ENCODE data around the gene ERCC5. TPM values are rescaled to one million over a fixed set of nuclear protein-coding genes. Genes with fewer than 3 reads are reported as not detected.
A peak's percentile ranks its signal among the peaks of the same experiment; 100 is the strongest.

The ERCC5 gene
- total RNA-seq, 1 donor from 2014 or later = 55.8 TPM

DNA sequence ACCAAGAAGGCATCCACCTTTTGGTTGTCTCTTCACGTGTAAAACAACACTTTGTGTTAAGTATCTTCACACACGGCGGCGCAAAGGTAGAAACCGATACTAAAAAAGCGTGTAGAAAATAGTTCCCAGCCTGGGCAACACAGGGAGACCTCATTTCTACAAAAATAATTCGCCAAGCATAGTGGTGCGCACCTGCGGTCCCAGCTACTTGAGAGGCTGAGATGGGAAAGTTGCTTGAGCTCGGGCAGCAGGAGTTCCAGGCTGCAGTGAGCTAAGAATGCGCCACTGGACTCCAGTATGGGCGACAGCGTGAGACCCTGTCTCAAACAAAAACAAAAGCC lies 573 bp upstream of the ERCC5 start:
- no peak for DNase-seq

DNA sequence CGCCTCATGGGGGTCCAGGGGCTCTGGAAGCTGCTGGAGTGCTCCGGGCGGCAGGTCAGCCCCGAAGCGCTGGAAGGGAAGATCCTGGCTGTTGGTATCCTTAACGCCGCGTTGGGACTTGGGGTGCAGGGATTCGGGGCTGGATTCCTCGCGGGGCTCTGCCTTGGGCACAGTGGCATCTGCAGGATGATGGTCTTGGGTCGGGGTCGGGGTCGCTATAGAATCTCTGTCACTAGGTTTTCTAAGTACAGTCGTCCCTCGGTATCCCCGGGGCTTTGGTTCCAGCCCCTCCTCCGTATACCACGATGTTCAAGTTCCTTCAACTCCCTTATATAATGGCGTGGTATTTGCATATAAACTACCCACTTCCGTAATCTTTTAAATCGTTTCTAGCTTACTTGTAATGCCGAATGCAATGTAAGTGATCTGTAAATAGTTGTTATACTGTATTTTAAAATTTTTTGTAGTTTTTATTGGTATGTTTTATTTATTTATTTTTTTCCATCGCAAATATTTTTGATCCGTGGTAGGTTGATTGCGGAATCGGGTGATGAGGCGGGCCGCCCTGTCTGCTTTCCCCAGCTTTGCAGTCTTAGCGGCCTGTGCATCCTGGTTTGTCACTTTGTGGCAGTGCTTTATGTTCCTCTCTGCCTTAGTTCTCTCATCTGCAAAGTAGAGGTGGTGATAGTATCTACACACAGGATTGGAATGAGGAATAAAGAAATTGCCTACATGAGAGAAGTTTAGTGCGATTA lies 606 bp downstream of the ERCC5 start:
- peak; percentile 46 for DNase-seq

DNA sequence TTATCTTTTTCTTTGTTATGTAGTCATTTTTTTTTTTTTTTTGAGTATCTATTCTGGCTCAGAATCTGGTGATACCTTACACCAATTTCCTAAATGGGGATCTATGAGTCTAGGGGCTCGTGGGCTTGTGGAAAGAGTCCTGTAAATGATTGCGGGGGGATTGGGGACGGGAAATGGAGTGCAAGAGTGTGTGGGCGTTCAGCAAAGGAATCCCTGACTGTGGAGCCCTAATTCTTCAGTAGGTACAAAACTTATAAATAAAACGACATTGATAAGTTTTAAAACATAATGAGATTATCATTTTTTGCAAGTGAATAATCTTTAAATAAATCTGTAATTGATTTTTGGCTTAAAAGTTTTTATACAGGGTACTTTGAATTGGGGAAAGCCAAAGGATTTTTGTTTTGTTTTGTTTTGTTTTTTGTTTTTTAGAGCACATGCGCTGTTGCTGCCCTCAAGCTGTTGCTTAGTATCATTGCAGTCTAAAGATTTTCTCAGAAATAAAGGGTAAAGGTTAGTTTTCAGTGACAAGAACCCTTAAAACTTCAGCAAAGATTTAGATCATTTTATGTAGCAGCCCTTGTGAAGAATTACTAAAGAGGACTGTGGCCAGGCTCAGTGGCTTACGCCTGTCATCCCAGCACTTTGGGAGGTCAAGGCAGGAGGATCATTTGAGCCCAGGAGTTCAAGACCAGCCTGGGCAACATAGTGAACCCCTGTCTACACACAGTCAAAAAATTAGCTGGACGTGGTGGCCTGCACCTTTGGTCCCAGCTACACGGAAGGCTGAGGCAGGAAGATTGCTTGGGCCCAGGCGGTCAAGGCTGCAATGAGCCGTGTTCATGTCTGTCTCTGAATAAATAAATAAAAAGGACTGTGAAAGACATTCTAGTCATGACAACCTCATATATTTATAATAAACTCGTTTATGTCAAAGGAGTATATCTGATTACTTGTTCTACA lies 1.7 kb downstream of the ERCC5 start:
- DNase-seq = peak; percentile 41

DNA sequence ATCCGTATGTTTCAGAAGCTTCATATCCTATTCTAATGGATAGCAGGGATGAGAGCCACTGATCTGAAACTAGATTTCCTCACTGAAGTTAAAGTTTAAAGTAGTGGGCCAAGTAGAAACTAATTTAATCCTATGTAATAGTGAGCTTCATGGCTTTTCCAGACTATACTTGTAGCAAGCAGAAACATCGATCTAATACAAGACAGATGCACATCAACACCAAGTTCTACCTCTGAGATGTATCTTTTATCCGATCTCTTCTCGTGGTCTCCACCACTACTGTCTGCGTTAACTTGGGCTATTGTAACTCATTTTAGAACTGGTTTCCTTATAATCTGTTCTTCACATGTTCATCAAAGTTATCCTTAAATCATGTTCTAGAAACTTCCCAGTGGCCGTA lies 3.1 kb downstream of the ERCC5 start:
- DNase-seq = no peak

DNA sequence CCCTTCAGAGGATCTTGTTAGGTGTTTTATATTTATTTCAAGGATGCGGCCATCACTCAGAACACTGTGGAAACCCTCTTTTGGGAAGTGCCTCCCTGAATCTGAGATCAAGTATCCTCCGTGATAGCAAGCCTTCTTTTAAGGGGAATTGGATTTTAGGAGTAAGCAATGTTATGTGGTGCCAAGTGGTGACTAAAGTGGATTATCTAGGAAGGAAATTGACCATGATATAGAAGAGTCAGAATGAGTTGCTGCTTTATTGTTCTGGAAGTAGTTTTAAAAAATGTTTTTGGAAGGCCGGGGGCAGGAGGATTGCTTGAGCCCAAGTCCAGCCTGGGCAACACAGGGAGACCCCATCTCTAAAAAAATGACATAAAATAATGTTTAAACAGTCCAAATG lies 6.7 kb downstream of the ERCC5 start:
- DNase-seq = no peak

DNA sequence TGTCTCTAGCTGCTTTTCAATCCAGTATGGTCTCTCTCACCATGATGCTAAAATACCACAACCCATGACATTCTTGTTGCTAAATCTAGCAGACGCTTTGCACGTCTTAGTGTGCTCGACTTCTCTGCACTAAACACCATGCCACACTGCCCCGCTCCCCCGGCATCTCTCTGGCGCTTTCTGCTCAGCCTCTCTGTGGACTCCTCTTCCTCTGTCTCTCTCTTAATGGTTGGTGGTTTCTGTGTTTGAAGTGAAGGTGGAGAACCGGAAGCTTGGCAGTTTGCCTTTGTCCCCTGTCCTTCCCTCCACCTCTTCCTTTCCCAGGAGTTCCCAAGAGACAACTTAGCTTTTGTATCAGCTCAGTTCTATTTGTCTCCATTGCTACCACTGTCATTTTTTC lies 8.8 kb downstream of the ERCC5 start:
- no peak for DNase-seq

DNA sequence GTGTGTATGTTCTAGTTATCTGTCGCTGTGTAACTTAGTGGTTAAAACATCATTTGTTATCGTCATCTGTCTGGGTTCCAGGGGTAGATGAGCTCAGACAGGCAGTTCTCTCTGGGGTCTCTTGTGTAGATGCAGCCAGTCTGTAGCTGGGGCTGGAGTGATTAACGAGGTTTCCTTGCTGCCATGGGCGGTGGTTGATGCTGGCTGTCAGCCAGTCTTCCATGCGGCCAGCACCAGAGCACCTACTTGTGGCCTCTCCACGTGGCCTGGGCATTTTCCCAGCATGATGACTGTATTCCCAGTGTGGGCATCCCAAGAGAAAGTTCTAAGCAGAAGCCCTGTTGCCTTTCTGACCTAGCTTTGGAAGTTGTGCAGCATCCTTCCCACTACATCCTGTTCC lies 10.7 kb downstream of the ERCC5 start:
- no peak for DNase-seq

DNA sequence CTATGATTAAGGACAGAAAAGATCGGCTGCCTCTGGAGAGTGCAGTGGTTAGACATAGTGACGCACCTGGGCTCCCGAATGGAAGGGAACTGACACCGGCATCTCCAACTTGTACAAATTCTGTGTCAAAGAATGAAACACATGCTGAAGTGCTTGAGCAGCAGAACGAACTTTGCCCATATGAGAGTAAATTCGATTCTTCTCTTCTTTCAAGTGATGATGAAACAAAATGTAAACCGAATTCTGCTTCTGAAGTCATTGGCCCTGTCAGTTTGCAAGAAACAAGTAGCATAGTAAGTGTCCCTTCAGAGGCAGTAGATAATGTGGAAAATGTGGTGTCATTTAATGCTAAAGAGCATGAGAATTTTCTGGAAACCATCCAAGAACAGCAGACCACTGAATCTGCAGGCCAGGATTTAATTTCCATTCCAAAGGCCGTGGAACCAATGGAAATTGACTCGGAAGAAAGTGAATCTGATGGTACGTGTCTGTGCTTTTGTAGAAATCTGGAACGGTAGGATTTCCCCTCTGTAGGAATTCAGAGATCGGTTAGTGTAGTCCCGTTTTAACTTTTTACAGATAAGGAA lies 16.9 kb downstream of the ERCC5 start:
- DNase-seq = no peak

DNA sequence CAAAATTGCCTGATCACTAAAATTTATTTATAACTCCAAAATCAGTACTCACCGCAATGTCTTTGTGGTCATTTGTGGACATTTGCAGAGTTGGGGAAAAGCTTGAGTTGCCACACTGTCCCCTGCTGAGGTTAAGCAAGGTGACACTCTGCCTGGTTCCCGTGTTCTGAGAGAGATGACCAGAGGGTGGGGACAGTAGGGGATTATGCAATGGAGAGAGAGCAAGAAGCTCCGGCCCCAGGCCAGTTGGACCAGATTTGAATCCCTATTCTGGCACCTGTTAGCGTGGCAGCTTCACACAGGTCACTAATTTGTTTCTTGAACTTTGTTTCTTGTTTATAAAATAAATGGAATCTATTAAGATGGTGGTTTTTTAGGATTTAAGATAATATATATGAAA lies 17.8 kb downstream of the ERCC5 start:
- DNase-seq = no peak

DNA sequence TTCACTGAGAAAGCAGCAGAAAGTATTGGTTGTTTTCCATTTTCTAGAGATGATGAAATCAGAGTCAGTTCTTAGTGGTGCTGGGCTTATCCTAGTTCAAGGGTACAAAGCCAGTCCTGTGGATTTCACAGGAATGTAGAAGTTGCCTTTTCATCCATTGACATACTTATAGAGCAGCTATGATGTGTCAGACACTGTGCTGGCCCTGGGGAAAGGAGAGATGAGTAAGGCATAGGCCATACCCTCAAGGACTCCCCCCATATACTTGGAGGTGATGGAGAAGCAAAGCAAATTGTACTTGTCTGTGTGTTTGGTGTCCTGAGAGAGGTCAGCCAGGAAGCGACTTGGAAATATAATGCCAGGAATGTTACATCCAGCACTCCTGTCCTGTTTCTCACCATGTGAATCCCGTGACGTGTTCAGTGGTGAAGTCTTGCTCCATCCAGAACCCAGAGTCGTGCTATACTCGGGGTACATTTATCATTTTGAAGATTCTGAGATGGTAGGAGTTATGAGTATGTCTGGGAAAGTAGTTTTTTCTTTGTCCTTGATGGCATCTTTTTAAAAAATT lies 22.6 kb downstream of the ERCC5 start:
- DNase-seq = no peak

DNA sequence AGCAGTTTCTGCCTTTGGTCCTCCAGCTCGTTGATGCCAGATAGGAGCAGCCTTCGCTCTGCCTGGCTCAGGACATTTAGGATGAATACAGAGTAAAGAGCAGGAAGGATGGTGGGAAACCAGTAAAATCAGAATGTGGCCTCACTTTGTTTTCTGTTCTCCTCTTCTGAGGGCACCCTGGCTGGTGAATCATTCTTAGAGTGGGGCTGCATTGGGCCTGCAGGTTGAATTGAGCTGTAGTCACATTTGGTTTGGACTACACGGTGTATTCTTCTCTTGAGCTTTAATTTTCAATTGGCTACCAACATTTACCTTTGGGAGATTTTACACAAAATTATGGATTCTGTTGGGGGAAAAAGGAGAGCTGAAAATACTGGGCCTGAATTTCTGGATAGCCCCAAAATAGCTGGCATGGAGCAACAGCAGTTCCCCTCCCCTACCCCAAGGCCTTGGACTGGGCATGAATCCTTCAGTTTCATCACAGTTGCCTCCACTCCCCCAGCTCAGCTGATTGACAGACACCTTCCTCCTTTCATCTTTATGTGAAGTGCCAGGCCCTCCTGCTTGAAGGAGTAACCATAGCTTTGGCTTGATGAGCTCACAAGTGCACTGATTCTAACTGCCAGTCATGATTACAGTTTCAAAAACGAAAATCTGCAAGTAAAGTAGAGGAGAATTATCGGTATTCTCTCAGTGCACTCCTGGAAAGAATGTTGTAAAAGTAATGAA lies 24.3 kb downstream of the ERCC5 start:
- DNase-seq = no peak

DNA sequence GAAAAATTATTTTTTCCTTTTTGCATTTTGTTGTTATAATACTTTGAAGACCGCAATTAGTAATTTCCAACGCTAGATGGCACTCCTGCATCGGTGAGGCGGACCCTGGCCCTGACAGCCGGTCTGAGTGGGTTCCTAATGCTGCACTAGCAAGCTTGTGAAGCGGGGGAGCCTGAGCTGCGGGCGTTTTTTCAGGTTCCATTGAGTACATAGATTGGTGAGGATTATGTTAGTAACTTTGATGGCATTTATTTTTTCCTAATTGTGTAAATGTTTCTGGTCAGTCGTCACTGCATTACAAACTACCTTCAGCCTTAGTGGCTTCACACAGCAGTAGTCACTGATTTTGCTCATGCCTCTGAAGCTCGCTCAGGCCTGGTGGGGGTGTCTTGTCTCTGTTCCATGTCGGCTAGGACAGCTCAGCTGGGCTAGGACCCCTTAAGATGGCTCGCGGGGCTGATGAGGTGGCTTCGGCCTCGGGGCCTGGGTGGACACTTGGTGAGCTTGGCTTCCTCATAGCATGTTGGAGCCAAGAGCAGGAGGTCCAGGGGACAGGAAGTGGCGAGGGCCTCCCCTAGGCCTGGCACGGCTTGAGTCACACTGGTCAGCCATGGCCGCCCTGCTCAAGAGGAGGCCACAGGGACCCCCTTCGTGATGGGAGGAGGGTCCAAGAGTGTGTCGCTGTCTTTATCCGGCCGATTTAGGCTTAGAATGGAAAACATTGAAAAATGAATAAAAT lies 25.0 kb downstream of the ERCC5 start:
- peak; percentile 43 for DNase-seq

DNA sequence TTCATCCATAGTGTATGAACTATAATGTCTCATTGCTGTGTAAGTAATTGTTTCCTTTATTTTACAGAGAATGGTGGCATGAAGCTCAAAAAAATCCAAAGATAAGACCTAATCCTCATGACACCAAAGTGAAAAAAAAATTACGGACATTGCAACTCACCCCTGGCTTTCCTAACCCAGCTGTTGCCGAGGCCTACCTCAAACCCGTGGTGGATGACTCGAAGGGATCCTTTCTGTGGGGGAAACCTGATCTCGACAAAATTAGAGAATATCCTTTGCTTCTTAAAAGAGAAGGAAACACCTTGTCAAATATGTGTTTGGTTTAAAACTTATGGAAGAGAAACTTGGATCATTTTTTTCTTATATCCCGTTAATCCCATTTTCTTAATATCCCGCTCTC lies 26.3 kb downstream of the ERCC5 start:
- DNase-seq = no peak

DNA sequence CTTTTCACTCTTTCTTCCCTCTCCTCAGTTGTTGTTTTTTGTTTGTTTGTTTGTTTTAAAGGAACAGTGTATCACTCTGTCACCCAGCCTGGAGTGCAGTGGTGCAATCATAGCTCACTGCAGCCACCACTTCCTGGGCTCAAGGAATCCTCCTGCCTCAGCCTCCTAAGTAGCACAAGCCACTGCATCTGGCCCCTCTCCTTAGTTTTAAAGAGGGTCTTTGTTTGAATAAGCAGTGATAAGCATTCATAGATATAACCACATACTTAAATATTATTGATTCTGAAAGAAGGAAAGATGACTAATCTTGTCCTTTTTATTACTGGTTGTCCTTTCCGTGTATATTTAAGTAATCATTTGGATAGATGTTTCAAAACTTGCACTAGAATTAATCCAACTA lies 26.7 kb downstream of the ERCC5 start:
- DNase-seq = no peak

DNA sequence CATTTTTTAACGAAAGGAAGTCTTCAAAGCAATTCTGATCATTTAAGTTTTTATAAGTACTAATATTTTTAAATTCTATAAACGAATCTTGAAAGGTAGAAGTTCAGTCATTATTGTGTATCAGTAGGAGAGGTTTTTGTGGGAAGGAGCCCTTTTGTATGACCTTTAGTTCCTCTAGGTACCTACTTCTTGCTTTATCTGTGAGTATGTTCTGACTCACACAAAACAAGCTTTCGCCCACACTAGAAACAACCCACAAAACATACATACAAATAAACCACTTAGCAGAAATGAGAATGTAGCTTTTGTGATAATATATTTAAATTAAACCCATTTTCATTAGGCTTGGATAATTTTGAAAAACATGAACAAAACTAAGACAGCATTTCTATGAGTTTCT lies 27.8 kb downstream of the ERCC5 start:
- DNase-seq = no peak

DNA sequence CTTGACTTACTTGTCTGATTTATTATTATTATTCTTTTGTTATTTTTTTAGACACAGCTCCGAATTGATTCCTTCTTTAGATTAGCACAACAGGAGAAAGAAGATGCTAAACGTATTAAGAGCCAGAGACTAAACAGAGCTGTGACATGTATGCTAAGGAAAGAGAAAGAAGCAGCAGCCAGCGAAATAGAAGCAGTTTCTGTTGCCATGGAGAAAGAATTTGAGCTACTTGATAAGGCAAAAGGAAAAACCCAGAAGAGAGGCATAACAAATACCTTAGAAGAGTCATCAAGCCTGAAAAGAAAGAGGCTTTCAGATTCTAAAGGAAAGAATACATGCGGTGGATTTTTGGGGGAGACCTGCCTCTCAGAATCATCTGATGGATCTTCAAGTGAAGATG lies 29.4 kb downstream of the ERCC5 start:
- DNase-seq = no peak

DNA sequence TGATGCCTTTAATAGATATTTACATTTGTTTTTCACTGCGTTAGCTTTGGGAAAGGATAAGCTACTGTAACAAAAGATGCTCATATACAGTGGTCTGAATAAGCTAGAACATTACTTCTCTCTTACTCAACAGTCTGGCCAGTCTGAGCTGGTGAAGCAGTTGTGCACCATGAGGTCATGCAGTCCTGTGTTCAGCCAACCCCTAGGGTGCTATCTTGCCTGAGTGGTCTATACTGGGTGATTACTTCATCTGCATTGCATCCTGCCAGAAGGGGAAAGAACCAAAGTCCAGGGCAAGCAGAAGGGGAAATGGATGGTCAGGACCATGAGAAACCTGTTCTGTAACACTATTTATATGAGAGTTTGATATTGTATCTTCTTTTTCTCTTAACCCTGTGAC lies 31.5 kb downstream of the ERCC5 start:
- DNase-seq = no peak

DNA sequence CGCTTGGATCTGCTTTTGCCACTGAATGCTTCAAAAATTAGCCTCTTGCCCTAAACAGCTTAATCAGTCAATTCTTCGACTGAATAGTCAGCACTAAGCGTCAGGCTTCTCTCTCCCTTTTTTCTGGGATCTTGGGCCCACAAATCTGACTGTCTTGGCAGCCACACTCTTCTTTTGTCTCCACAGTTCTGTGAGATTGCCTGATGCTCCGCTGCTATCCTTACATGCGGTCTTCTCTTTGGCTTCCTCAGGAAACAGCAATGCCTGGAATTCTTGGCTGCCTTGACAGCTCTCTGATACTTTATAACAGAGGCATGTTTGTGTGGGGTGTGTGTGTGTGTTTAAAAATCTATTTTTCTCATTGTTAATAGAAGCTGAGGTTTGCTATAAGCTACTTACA lies 32.6 kb downstream of the ERCC5 start:
- peak; percentile 17 for DNase-seq

DNA sequence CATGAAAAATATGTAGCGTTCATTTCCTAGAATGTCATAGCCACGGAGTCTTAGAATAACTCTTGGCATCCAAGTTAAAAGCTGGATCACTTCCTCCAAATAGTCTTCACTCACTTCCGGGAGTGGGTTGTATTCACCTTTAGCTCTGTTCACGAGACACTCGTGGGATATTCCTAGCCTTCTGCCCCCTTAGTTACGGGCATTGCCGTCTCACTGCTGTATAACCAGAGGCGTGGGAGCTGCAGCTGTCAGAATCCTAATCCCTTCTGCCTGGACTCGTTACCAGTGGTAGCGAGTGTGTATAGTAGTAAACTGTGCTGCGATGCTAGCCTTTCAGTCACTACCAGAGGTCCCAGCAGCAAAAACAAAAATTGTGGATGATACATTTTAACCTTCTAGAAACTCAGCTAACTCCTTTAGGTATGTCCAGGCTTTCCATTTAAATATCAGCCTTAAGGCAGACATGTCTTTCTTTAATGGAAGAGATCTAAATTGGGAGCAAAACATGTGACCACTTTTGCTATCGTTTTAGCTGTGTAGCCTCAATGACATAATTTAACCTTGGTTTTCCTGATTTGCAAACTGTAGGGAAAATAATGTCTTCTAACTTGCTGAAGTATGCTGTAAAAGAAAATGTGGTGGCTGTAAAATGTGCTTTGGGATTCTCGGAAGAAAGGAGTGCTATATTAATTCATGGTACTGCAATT lies 34.1 kb downstream of the ERCC5 start:
- no peak for DNase-seq

DNA sequence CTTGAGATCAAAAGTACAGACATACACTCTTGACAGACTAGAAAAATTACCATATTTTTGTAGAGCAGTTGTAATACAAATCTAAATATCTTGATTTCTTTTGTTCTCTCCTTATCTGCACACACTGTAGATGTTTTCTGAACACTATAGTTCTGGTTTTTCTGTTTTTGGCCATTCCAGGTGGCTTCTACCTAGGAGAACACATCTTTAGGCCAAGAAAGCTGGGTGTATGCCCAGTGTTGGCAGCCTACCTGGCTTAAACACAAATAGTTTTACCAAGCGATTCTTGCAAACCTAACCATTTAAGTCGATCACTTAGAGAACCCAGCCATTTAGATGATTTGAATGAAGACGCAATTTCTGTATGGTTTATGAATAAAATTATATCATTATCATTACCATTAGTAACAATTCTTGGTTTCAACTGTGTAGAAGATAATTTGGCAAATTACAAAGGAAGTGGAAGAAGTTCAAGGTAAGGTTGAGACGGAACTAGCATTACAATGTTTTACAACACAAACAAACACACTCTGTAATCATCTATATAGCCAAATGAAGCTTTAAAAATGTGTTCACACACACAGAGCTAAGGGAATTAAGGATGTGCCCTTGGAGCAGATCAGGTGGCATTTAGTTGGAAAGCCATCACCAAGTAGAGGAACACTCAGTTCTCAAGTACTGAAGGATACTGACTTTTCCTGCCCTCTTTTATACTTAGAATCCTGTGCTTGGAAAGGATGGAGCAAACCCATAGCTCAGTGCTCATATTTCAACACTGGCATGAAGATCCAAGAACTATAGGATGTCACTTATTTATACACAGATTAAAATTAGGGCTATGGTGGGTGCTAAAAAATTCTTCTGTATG lies 36.2 kb downstream of the ERCC5 start:
- no peak for DNase-seq

Data from skin of body (tissue), 2 donors.